IMR-90 (cell line): ENCODE data around the gene KPNA2. TPM values are rescaled to one million over a fixed set of nuclear protein-coding genes. Genes with fewer than 3 reads are reported as not detected.
"Not testable (repeated sequence)": the region's sequence is repeated elsewhere in the genome, so short reads cannot be mapped to it uniquely, and the experiment has no call there.

Experiments used
- ATAC-seq: fragments of 200-7000 bp; cut with Tn5 transposase; 2 replicates; pipeline ENCODE4 v1.9.1; 2020; ENCODE audit warnings: low read depth, mild to moderate bottlenecking, moderate library complexity
- BruUV-seq: library from RNA; stranded (reverse); fragments of 400-500 nt; replicated peaks from 2 replicates; lab custom pipeline; 2021; lab: Mats Ljungman, UMichigan
- CTCF ChIA-PET: fragments of 300-600 bp; formaldehyde crosslinking; extraction: SDS; loops from one replicate; lab custom pipeline; 2021; ENCODE audit warnings: antibody characterized with exemption; lab: Yijun Ruan, JAX
- POLR2A ChIA-PET: fragments of 300-600 bp; sonication (Branson Sonifier 250); formaldehyde crosslinking; loops from one replicate; lab custom pipeline; 2022; ENCODE audit warnings: antibody characterized with exemption; ENCODE audit not compliant: unreplicated experiment; lab: Charles Lee
- DNase-seq: peaks from one replicate; pipeline ENCODE4 v3.0.0; 2013
- H2AFZ ChIP-seq: replicated peaks from 2 replicates; pipeline ENCODE3; 2013; ENCODE audit warnings: low read length, mild to moderate bottlenecking; ENCODE audit not compliant: poor library complexity
- H2AK5ac ChIP-seq: 2 replicates; pipeline ENCODE4 v1.6.1; 2013; ENCODE audit warnings: low read depth, low read length, inconsistent platforms
- H2AK9ac ChIP-seq: replicated peaks from 2 replicates; pipeline ENCODE3; 2013; ENCODE audit warnings: mild to moderate bottlenecking, low read depth, low read length, moderate library complexity; ENCODE audit not compliant: poor library complexity
- H2BK120ac ChIP-seq: 2 replicates; pipeline ENCODE4 v1.6.1; 2013; ENCODE audit warnings: low read depth, low read length, inconsistent platforms
- H2BK15ac ChIP-seq: 3 replicates; pipeline ENCODE4 v1.6.1; 2013; ENCODE audit warnings: low read depth, low read length, inconsistent platforms
- H2BK20ac ChIP-seq: 2 replicates; pipeline ENCODE4 v1.6.1; 2013; ENCODE audit warnings: low read depth, mild to moderate bottlenecking, inconsistent platforms, low read length, moderate library complexity
- H2BK5ac ChIP-seq: 2 replicates; pipeline ENCODE4 v1.6.1; 2013; ENCODE audit warnings: mild to moderate bottlenecking, low read depth, low read length, inconsistent platforms; ENCODE audit not compliant: poor library complexity, severe bottlenecking
- H3K14ac ChIP-seq: replicated peaks from 2 replicates; pipeline ENCODE4 v1.6.1; 2013; ENCODE audit warnings: low read depth, low read length, inconsistent platforms
- H3K18ac ChIP-seq: 2 replicates; pipeline ENCODE4 v1.6.1; 2013; ENCODE audit warnings: low read depth, low read length, control low read depth
- H3K23ac ChIP-seq: 2 replicates; pipeline ENCODE4 v1.6.1; 2013; ENCODE audit warnings: low read depth, low read length, inconsistent platforms
- H3K27ac ChIP-seq: 2 replicates; pipeline ENCODE4 v1.5.1; 2013; ENCODE audit warnings: mild to moderate bottlenecking, control low read depth, low read length; ENCODE audit not compliant: insufficient read depth
- H3K27me3 ChIP-seq: 2 replicates; pipeline ENCODE4 v1.6.1; 2013; ENCODE audit warnings: low read length; ENCODE audit not compliant: control insufficient read depth, insufficient read depth
- H3K36me3 ChIP-seq: 2 replicates; pipeline ENCODE4 v1.6.1; 2013; ENCODE audit warnings: low read length, mixed read lengths; ENCODE audit not compliant: control insufficient read depth, insufficient read depth
- H3K4ac ChIP-seq: 2 replicates; pipeline ENCODE4 v1.6.1; 2013; ENCODE audit warnings: low read depth, low read length, inconsistent platforms
- H3K4me1 ChIP-seq: 2 replicates; pipeline ENCODE4 v1.6.1; 2013; ENCODE audit warnings: low read length, mixed read lengths; ENCODE audit not compliant: control insufficient read depth, insufficient read depth
- H3K4me2 ChIP-seq: 2 replicates; pipeline ENCODE4 v1.6.1; 2013; ENCODE audit warnings: low read depth, mild to moderate bottlenecking, control low read depth, low read length, moderate library complexity
- H3K4me3 ChIP-seq: 2 replicates; pipeline ENCODE4 v1.5.1; 2013; ENCODE audit warnings: low read depth, mild to moderate bottlenecking, control low read depth, low read length, moderate library complexity; ENCODE audit not compliant: insufficient read depth
- H3K56ac ChIP-seq: 2 replicates; pipeline ENCODE4 v1.6.1; 2013; ENCODE audit warnings: low read length, inconsistent platforms; ENCODE audit not compliant: insufficient read depth; ENCODE audit errors: extremely low read depth
- H3K79me1 ChIP-seq, 2 experiments: 2 replicates each; pipeline ENCODE4 v1.6.1; 2013; ENCODE audit warnings: low read length in 2 of 2, inconsistent platforms in 1 of 2, low read depth in 1 of 2
- H3K9ac ChIP-seq: 2 replicates; pipeline ENCODE4 v1.6.1; 2013; ENCODE audit warnings: low read depth, low read length, control low read depth
- H3K9me1 ChIP-seq: 2 replicates; pipeline ENCODE4 v1.6.1; 2013; ENCODE audit warnings: low read length, inconsistent platforms; ENCODE audit not compliant: insufficient read depth
- H3K9me3 ChIP-seq: 2 replicates; pipeline ENCODE4 v1.6.1; 2013; ENCODE audit warnings: low read length; ENCODE audit not compliant: control insufficient read depth, insufficient read depth
- H4K20me1 ChIP-seq: 2 replicates; pipeline ENCODE4 v1.6.1; 2013; ENCODE audit warnings: low read length, inconsistent platforms; ENCODE audit not compliant: insufficient read depth
- H4K5ac ChIP-seq: 2 replicates; pipeline ENCODE4 v1.6.1; 2013; ENCODE audit warnings: mild to moderate bottlenecking, low read depth, low read length, control low read depth
- H4K8ac ChIP-seq, 2 experiments: 2 replicates each; pipeline ENCODE4 v1.6.1; 2013; ENCODE audit warnings: low read depth in 2 of 2, low read length in 2 of 2, control low read depth in 1 of 2, inconsistent platforms in 1 of 2
- H4K91ac ChIP-seq: 2 replicates; pipeline ENCODE4 v1.6.1; 2013; ENCODE audit warnings: low read depth, low read length, inconsistent platforms; ENCODE audit not compliant: insufficient read depth
- WGBS, 2 experiments: methylation state at CpG; one replicate each; pipeline versions ENCODE4 v1.1.5 to v1.1.7; 2013; ENCODE audit warnings: missing lambda C conversion rate in 2 of 2; ENCODE audit not compliant: insufficient read length in 1 of 2; ENCODE audit errors: extremely low coverage in 2 of 2; 5-methylcytosine and 5-hydroxymethylcytosine counted together
- dilution Hi-C: fragments of 300-500 bp; cut with HindIII; formaldehyde crosslinking; loops from one replicate; pipeline ENCODE4 v1.14.3; 2018; ENCODE audit warnings: low sequenced_read_pairs; ENCODE audit not compliant: unreplicated experiment
- in situ Hi-C: fragments of 300-500 bp; cut with MboI; formaldehyde crosslinking; loops from 3 replicates; pipeline ENCODE4 v1.14.3; 2019; ENCODE audit warnings: low sequenced_read_pairs, inconsistent platforms, mixed read lengths
- intact Hi-C: fragments of 100-400 bp; cut with micrococcal nuclease; formaldehyde crosslinking; loops from 2 replicates; pipeline ENCODE4 v1.10.0; 2022
- polyA plus RNA-seq, 3 experiments: library from polyadenylated mRNA; depleted of rRNA; stranded (reverse); fragments of >200 nt; gene quantifications; 2 replicates each; pipeline ENCODE4 v1.2.3, GENCODE V29; 2012; ENCODE audit warnings: low replicate concordance in 1 of 3
- total RNA-seq: library from RNA; depleted of rRNA; stranded (reverse); fragments of >200 nt; gene quantifications from 2 replicates; pipeline ENCODE4 v1.2.3, GENCODE V29; 2012

The KPNA2 gene
- total and polyA plus RNA-seq, 2 of the 4 experiments (the other 2 are of a cell fraction): 135 to 262 TPM

DNA sequence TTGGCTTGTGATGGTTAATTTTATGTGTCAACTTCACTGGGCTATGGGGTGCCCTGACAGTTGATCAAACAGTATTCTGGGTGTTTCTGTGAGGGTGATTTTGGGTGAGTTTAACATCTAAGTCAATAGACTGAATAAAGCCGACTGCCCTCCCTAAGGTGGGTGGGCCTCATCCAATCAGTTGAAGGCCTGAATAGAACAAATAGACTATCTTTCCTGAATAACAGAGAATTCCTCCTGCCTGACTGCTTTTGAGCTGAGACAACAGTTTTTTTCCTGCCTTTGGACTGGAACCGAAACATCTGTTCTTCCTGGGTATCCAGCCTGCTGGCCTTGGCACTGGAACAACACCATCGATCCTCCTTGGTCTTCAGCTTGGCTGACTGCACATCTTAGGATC lies 33.0 kb downstream of the KPNA2 start:
- H3K4ac ChIP-seq, H3K9me3 ChIP-seq, POLR2A ChIA-PET, H3K27ac ChIP-seq, dilution Hi-C loops, H3K79me1 ChIP-seq, BruUV-seq, H3K23ac ChIP-seq, H2BK20ac ChIP-seq, H3K14ac ChIP-seq, H3K36me3 ChIP-seq, H4K91ac ChIP-seq, H2BK5ac ChIP-seq, ATAC-seq, H2AK9ac ChIP-seq, H3K27me3 ChIP-seq, H3K4me3 ChIP-seq, H3K4me2 ChIP-seq, H2BK120ac ChIP-seq, H3K4me1 ChIP-seq, in situ Hi-C loops, H3K9me1 ChIP-seq, H3K9ac ChIP-seq, H4K20me1 ChIP-seq, intact Hi-C loops, H2AK5ac ChIP-seq, H4K8ac ChIP-seq, H3K18ac ChIP-seq, CTCF ChIA-PET, H3K56ac ChIP-seq, H4K5ac ChIP-seq, H2BK15ac ChIP-seq, H2AFZ ChIP-seq, DNase-seq: not testable (repeated sequence)
- WGBS, 2 experiments: no CpG with 5 or more reads among the region's 3 CpGs

- H3K23ac ChIP-seq, H3K9me1 ChIP-seq, H2AK5ac ChIP-seq, H2AFZ ChIP-seq, in situ Hi-C loops, H4K91ac ChIP-seq, dilution Hi-C loops, ATAC-seq, H3K4ac ChIP-seq, H4K20me1 ChIP-seq, H3K9me3 ChIP-seq, H3K4me2 ChIP-seq, H2BK120ac ChIP-seq, BruUV-seq, DNase-seq, H3K18ac ChIP-seq, H4K5ac ChIP-seq, H2BK20ac ChIP-seq, H3K14ac ChIP-seq, H3K4me3 ChIP-seq, H2AK9ac ChIP-seq, H3K79me1 ChIP-seq, H3K27me3 ChIP-seq, H3K9ac ChIP-seq, H4K8ac ChIP-seq, H3K4me1 ChIP-seq, POLR2A ChIA-PET, H2BK15ac ChIP-seq, H3K36me3 ChIP-seq, H2BK5ac ChIP-seq, intact Hi-C loops, H3K27ac ChIP-seq, H3K56ac ChIP-seq: not testable (repeated sequence)
- no CpG with 5 or more reads among the region's 15 CpGs for WGBS, 2 experiments
- CTCF ChIA-PET: interaction anchor here (0.8 kb wide), 1 partner anchor 10 kb away, joined by 3 read pairs; no protein-coding TSS in a partner anchor
These were observed 35.3 kb downstream of the KPNA2 start for GRCh38 chr17:68070582-68071444.
